GM18517 (cell line): Measurements from ENCODE around the gene PRKCQ.
"Not testable (repeated sequence)": the region's sequence is repeated elsewhere in the genome, so short reads cannot be mapped to it uniquely, and the experiment has no call there.

ENCODE experiments used
- ATAC-seq: cut with Tn5 transposase; IDR thresholded peaks from one replicate; pipeline ENCODE4 v1.9.1; 2021; ENCODE audit warnings: mild to moderate bottlenecking, moderate library complexity; ENCODE audit not compliant: unreplicated experiment

Gene PRKCQ

DNA sequence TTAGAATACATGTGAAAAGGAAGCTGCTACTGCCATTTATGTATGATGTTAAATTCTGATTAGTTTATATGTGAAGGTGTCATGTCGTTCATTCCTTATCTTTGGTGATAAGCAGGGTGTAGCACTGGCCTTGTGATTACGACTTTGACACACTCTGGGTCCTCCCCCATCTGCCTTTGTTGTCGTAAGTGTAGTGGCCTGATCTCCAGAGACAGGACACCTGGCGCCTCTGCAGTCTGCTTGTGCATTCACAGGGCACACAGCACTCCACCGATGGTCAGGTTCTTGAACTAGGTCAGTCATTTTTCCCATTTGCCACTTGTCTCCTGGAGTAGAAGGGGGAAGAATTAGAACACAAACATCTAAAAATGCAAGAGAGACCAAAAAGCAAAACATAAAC lies 186.0 kb downstream of the PRKCQ start:
- no peak for ATAC-seq

DNA sequence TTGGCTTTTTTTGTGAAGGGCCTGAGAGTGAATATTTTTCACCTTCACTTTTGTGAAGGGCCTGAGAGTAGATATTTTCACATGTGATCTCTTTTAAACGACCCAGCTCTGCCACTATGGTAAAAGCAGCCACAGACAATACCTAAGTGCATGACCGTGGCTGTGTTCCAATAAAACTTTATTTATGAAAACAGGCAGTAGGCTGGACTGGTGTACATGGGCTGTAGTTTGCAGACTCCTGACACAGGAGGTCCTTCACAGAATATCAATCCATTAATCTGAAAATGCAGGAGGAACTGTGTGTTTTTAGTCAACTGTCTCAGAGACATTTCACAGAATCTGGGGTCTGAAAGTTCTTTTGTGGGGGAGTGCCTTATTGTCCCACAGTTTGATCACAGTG lies 186.9 kb downstream of the PRKCQ start:
- no peak for ATAC-seq

DNA sequence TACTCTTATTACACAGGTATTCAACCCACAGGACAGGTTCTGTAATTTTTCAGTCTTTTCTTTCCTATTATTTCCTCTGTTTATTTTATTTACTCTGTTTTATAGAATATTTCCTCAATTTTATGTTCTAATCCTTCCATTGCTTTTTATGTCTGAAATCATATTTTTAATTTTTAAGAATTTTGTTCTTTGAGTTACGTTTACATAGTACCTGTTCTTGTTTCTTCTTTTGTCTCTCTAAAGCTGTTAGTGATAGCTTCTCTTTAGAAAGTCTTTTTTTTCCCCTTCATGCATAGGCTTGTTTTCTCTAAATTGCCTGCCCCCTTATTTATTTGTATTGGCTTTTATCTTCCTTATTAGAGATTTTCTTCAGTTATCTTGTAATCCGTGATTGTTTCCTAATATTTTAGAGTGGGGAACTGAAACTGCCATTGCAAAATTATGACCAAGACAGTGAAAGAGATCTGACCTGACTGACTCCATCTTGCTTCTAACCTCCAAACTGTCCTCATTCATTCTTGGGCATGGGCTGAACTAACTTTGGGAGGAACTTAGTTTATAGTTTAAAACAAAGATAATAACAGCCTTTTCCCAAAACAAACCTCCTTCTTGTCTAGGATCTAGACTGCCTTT lies 189.7 kb downstream of the PRKCQ start:
- ATAC-seq, result no peak

DNA sequence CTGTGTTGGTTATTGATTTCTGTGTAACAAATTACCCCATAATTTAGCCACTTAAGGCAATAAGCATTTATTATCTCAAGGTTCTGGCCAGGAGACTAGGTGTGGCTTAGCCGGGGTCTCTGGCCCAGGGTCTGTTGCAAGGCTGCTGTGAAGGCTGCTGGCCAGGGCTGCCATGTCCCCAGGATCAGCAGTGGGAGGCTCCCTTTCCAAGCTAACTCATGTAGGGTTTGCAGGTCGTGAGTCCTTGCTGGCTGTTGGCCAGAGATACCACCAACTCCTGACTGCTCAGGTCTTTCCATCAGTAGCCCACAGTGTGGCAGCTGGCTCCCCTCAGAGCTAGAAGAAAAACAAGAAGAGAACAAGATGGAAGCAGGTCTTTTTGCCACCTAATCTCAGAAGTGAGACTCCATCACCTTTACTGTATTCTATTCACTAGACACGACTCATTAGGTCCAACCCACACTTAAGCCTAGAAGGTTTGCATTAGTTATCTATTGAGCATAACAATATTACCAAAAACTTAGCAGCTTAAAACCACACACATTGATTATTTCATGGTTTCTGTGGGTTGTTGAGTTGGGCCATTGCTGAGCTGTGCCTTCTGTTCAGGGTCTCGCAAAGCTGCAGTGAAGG lies 191.7 kb downstream of the PRKCQ start:
- ATAC-seq, result no peak

DNA sequence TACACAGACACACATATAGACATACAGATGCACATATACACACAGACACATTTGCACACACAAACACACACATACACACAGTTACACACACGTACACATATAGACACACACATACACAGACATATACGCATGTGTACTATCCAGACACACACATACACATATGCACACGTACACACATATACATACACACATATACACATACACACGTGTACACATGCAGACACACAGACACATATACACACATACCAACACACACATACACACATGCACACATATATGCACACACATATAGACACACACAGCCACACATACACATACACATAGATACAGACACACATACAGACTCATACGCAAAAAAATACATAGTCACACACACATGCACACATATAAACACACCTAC lies 193.1 kb downstream of the PRKCQ start:
- ATAC-seq, result no peak

DNA sequence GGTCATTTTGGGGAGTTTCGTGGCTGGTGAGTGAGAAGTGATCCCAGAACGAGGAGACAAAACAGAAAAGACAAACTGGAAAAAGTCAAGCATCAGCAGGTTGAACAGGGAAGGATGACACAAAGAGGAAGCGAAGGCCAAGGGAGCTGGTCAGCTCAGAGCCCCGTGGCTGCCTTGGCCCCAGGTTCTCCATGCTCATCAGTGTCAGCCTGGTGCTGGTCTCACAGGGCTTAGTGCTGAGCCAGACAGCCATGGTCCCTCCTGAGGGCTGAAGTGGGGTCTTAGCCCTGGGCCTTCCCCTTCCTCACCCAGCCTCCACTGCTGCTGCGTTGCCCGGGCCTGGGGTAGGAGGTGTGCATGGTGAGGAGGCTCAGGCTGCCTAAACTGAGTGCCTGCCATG lies 193.7 kb downstream of the PRKCQ start:
- no peak for ATAC-seq

DNA sequence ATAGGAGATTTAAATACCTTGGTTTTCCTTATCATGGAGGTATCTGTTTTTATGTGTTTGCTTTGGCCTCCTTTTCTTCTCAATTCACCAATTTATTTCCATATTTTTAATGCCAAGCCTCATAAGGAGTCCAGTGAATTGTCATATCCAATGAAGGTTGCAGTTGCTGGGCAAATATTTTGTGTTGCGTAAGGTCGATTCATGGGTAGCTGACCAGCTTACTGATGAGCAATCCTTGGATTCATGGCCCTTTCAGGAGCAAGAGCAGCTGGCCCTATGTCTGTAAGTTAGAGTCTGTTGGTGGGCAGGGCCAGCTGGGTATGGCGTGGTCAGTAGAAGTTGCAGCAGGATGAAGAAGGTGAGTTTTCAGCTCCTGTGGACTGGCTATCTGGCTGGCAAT lies 194.4 kb downstream of the PRKCQ start:
- no peak for ATAC-seq

DNA sequence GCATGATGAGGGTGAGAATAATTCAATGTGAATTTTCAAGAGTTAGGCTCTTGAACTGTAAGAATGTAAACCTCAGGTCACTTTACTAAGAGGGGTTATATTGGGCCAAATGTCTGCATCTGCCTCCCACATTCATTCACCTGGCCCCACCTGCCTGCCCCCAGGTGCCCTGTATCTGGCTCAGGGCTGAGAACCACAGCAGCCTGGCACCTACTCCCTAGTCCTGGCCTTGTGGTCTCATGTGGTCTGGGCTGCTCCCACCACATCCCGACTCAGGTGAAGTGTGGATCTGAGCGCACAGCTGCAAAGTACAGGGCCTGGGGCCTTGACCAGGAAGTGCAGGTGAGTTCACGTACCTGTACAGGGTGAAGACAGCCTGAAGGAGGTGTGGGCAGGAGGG lies 195.2 kb downstream of the PRKCQ start:
- no peak for ATAC-seq

DNA sequence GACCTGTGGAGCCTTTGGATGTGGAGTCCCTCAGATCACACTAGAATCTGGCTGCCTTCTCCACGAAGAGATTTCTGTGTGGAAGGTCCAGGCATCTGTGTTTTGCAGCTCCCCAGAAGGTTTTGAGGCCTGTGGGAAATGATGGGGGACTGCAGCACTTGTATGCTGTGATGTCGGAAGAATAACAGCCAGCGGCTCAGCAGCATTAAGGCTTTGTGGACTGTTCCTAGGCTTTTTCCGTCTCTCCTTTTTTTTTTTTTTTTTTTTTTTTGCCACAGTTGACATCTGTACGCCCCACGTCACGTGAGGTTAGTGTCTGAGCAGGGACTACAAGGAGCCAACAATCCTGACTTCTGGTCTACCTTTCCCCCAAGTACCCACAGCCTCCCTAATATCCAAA lies 196.0 kb downstream of the PRKCQ start:
- no peak for ATAC-seq

DNA sequence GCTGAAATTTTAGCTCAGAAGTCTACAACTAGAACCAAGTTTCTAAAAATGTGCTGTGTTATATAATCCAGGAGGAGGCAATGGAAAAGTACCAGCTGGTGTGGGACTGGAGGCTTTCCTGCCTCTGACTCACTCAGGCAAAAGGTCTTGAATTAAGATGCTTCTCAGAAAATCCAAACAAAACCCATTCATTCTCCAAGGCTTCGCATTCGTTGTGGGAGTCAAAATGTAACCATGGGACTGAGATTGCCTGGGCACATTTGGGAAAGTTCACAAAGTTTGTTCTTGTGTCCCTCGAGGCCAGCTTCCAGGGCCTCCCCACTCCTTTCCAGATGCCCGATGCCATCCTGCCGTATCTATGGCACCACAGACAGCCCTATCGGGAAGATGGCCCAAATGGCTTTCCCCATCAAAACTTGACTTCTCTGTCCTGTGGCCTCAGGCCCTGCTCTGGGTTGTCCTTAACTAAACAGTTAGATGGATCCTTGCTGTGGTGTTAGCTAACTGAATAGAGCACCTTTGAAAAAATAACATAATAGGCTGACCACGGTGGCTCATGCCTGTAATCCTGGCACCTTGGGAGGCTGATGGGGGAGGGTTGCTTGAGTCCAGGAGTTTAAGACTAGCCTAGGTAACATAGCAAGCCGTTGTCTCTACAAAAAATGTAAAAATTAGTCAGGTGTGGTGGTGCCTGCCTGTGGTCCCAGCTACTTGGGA lies 196.8 kb downstream of the PRKCQ start:
- ATAC-seq, result no peak

DNA sequence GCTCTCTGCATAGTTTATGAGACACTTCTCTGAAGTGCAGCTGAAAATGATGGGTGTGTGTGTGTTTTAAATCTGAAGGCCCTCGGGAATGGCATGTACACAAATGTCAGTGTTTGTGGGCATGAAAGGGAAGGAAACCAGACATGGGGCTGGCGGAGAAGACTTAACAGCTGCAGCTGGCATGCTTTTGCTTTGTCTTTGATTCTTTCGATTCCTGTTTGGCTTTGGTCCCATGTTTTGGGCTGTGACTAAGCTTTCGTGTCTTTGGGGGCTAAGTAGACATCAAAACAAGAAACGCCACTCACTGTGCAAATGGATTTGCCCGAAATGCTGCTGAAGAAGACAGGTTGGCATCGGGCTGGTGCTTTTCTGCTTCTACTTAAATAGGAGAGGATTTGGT lies 198.0 kb downstream of the PRKCQ start:
- ATAC-seq, result no peak

DNA sequence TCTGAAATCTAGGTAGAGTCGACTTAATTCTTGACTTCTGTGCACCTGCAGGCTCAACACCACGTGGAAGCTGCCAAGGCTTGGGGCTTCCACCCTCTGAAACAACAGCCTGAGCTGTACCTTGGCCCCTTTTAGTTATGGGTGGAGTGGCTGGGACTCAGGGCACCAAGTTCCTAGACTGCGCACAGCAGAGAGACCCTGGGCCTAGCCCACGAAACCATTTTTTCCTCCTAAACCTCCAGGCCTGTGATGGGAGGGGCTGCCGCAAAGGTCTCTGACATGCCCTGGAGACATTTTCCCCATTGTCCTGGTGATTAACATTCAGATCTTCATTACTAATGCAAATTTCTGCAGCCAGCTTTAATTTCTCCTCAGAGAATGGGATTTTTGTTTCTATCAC lies 199.6 kb downstream of the PRKCQ start:
- ATAC-seq, result not testable (repeated sequence)

DNA sequence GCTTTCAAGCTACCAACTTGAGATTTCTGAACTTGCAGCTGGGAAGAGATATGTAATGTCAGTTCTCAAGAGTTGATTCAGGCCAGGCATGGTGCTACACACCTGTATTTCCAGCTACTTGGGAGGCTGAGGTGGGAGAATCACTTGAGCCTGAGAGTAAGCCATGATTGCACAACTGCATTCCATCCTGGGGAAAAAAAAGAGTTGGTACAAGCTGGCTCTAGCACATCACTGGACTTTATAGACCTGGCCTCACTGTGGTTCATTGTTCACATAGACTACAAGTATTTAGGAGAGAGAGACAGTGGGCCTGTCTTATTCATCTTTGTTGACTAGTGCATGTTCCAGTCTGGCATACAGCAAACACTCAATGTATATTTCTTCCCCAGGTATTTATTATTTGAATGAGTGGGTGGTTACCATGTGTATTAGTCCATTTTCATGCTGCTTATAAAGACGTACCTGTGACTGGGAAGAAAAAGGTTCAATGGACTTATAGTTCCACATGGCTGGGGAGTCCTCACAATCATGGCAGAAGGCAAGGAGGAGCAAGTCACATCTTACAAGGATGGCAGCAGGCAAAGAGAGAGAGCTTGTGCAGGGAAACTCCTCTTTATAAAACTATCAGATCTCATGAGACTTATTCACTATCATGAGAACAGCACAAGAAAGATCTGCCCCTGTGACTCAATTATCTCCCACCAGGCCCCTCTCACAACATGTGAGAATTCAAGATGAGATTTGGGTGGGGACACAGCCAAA lies 200.9 kb downstream of the PRKCQ start:
- no peak for ATAC-seq
